ENCODE results near the gene TMIE.
"Not testable (repeated sequence)": the region's sequence is repeated elsewhere in the genome, so short reads cannot be mapped to it uniquely, and the experiment has no call there.

TMIE gene

GRCh38 chr3:46748170-46748569 lies 47.0 kb downstream of the TMIE start:
- no peak for TF ChIP-seq EZH2phosphoT487 (IDR thresholded peaks at IDR 0.05; ENCODE audit: low read depth)
- no peak for TF ChIP-seq CTCF (IDR thresholded peaks at IDR 0.05; ENCODE audit: low read depth, low read length)

GRCh38 chr3:46749129-46749528 lies 47.9 kb downstream of the TMIE start:
- H3K27ac ChIP-seq (ENCODE audit: low read length): no peak overlapping the region
- H3K79me2 ChIP-seq (ENCODE audit: low read length): no peaks in the 10 kb centered on the region
- H3K36me3 ChIP-seq (replicated peaks; ENCODE audit: low read depth, low read length): no peaks in the 10 kb centered on the region
- TF ChIP-seq CTCF (IDR thresholded peaks at IDR 0.05; ENCODE audit: low read depth, low read length): no peak
- no peak for TF ChIP-seq EZH2phosphoT487 (IDR thresholded peaks at IDR 0.05; ENCODE audit: low read depth)
- no peaks in the 10 kb centered on the region for H3K27me3 ChIP-seq (ENCODE audit: low read depth, low read length)
- H2AFZ ChIP-seq (ENCODE audit: low read depth, low read length): no peak overlapping the region
- no peaks in the 10 kb centered on the region for H4K20me1 ChIP-seq (ENCODE audit: insufficient read depth, low read length)
- no peak overlapping the region for H3K4me2 ChIP-seq (ENCODE audit: low read length)
- no peaks in the 10 kb centered on the region for H3K9me3 ChIP-seq (ENCODE audit: insufficient read depth, low read length)
- no peaks in the 10 kb centered on the region for H3K4me1 ChIP-seq (ENCODE audit: low read length)
- no peak overlapping the region for H3K9ac ChIP-seq (ENCODE audit: low read length)
- H3K4me3 ChIP-seq (ENCODE audit: low read length): no peak overlapping the region

More at GRCh38 chr3:46748170-46748569, 47.0 kb downstream of the TMIE start:
- H3K4me2 ChIP-seq (ENCODE audit: low read length): no peak overlapping the region
- H2AFZ ChIP-seq (ENCODE audit: low read depth, low read length): no peak overlapping the region
- no peak overlapping the region for H3K4me3 ChIP-seq (ENCODE audit: low read length)
- no peaks in the 10 kb centered on the region for H3K79me2 ChIP-seq (ENCODE audit: low read length)
- H3K9ac ChIP-seq (ENCODE audit: low read length): no peak overlapping the region
- H3K4me1 ChIP-seq (ENCODE audit: low read length): no peaks in the 10 kb centered on the region
- no peaks in the 10 kb centered on the region for H3K9me3 ChIP-seq (ENCODE audit: insufficient read depth, low read length)
- no peaks in the 10 kb centered on the region for H3K36me3 ChIP-seq (replicated peaks; ENCODE audit: low read depth, low read length)
- no peak overlapping the region for H3K27ac ChIP-seq (ENCODE audit: low read length)
- no peaks in the 10 kb centered on the region for H4K20me1 ChIP-seq (ENCODE audit: insufficient read depth, low read length)
- no peaks in the 10 kb centered on the region for H3K27me3 ChIP-seq (ENCODE audit: low read depth, low read length)

- no peak overlapping the region for H3K27ac ChIP-seq (ENCODE audit: low read length)
Observed at GRCh38 chr3:46750555-46751038, 49.4 kb downstream of the TMIE start.

GRCh38 chr3:46753127-46753526 lies 51.9 kb downstream of the TMIE start:
- not testable (repeated sequence) for H3K36me3 ChIP-seq (replicated peaks; ENCODE audit: low read depth, low read length); H3K9ac ChIP-seq (ENCODE audit: low read length); H3K4me1 ChIP-seq (ENCODE audit: low read length); H3K4me2 ChIP-seq (ENCODE audit: low read length); H3K27ac ChIP-seq (ENCODE audit: low read length); H4K20me1 ChIP-seq (ENCODE audit: insufficient read depth, low read length); H3K4me3 ChIP-seq (ENCODE audit: low read length); H3K79me2 ChIP-seq (ENCODE audit: low read length); H3K9me3 ChIP-seq (ENCODE audit: insufficient read depth, low read length); H2AFZ ChIP-seq (ENCODE audit: low read depth, low read length); H3K27me3 ChIP-seq (ENCODE audit: low read depth, low read length)

More at GRCh38 chr3:46750555-46751038, 49.4 kb downstream of the TMIE start:
- Histone ChIP-seq H3K79me2 (ENCODE audit: low read length) (no peaks in the 10 kb centered on the region), H3K9ac (ENCODE audit: low read length) (no peak overlapping the region), H4K20me1 (ENCODE audit: insufficient read depth, low read length) (no peaks in the 10 kb centered on the region), H3K27me3 (ENCODE audit: low read depth, low read length) (no peaks in the 10 kb centered on the region), H3K36me3 (replicated peaks; ENCODE audit: low read depth, low read length) (no peaks in the 10 kb centered on the region), H3K9me3 (ENCODE audit: insufficient read depth, low read length) (no peaks in the 10 kb centered on the region), H3K4me1 (ENCODE audit: low read length) (no peaks in the 10 kb centered on the region), H3K4me3 (ENCODE audit: low read length) (no peak overlapping the region), H3K4me2 (ENCODE audit: low read length) (no peak overlapping the region), H2AFZ (ENCODE audit: low read depth, low read length) (no peak overlapping the region)
- TF ChIP-seq EZH2phosphoT487 (IDR thresholded peaks at IDR 0.05; ENCODE audit: low read depth) (no peak), CTCF (IDR thresholded peaks at IDR 0.05; ENCODE audit: low read depth, low read length) (no peak)

- TF ChIP-seq EZH2phosphoT487 (IDR thresholded peaks at IDR 0.05; ENCODE audit: low read depth): no peak
- TF ChIP-seq CTCF (IDR thresholded peaks at IDR 0.05; ENCODE audit: low read depth, low read length): no peak
- H3K4me1 ChIP-seq (ENCODE audit: low read length): no peaks in the 10 kb centered on the region
- no peak overlapping the region for H3K4me2 ChIP-seq (ENCODE audit: low read length)
- H3K4me3 ChIP-seq (ENCODE audit: low read length): no peak overlapping the region
- H2AFZ ChIP-seq (ENCODE audit: low read depth, low read length): no peak overlapping the region
- no peaks in the 10 kb centered on the region for H3K79me2 ChIP-seq (ENCODE audit: low read length)
- H3K36me3 ChIP-seq (replicated peaks; ENCODE audit: low read depth, low read length): no peaks in the 10 kb centered on the region
- H3K9ac ChIP-seq (ENCODE audit: low read length): no peak overlapping the region
- no peaks in the 10 kb centered on the region for H4K20me1 ChIP-seq (ENCODE audit: insufficient read depth, low read length)
- no peak overlapping the region for H3K27ac ChIP-seq (ENCODE audit: low read length)
- no peaks in the 10 kb centered on the region for H3K9me3 ChIP-seq (ENCODE audit: insufficient read depth, low read length)
- 0 out of 2 replicates have a peak, but pooled peaks cover 3% of the 10 kb centered on the region for H3K27me3 ChIP-seq (ENCODE audit: low read depth, low read length)
Observed at GRCh38 chr3:46755646-46756045, 54.5 kb downstream of the TMIE start.
